Calu3 (cell line): ENCODE results near the gene DAPL1. TPM values are rescaled to one million over a fixed set of nuclear protein-coding genes. Genes with fewer than 3 reads are reported as not detected.

ENCODE experiments used
- BruUV-seq: library from RNA; stranded (reverse); fragments of 400-500 nt; replicated peaks from 2 replicates; lab custom pipeline; 2021; lab: Mats Ljungman, UMichigan
- CTCF ChIA-PET: fragments of 300-600 bp; sonication (Branson Sonifier 250); formaldehyde crosslinking; loops from one replicate; lab custom pipeline; 2022; ENCODE audit warnings: antibody characterized with exemption; lab: Charles Lee
- DNase-seq: peaks from one replicate; pipeline ENCODE4 v3.0.0; 2022
- H3K27ac Mint-ChIP-seq: one replicate; pipeline ENCODE4 v1.8.0; 2022; ENCODE audit warnings: mixed read lengths; ENCODE audit not compliant: unreplicated experiment
- H3K27me3 Mint-ChIP-seq: one replicate; pipeline ENCODE4 v1.8.0; 2022; ENCODE audit warnings: mixed read lengths; ENCODE audit not compliant: unreplicated experiment
- H3K36me3 Mint-ChIP-seq: one replicate; pipeline ENCODE4 v1.8.0; 2022; ENCODE audit warnings: mild to moderate bottlenecking, moderate library complexity, mixed read lengths; ENCODE audit not compliant: insufficient read depth, unreplicated experiment
- H3K4me1 Mint-ChIP-seq: one replicate; pipeline ENCODE4 v1.8.0; 2022; ENCODE audit warnings: mild to moderate bottlenecking, low read depth, mixed read lengths; ENCODE audit not compliant: unreplicated experiment
- H3K4me3 Mint-ChIP-seq: one replicate; pipeline ENCODE4 v1.8.0; 2022; ENCODE audit warnings: mild to moderate bottlenecking, low read depth, moderate library complexity, mixed read lengths; ENCODE audit not compliant: unreplicated experiment
- H3K9me3 Mint-ChIP-seq: one replicate; pipeline ENCODE4 v1.8.0; 2022; ENCODE audit warnings: low read depth, mixed read lengths; ENCODE audit not compliant: unreplicated experiment
- CTCF ChIP-seq: fragments of 200-600 bp; IDR thresholded peaks from one replicate; pipeline ENCODE4 v1.8.0; 2022; ENCODE audit warnings: antibody characterized with exemption; ENCODE audit not compliant: unreplicated experiment
- intact Hi-C: fragments of 100-400 bp; cut with micrococcal nuclease; formaldehyde crosslinking; loops from one replicate; pipeline ENCODE4 v1.10.0; 2022; ENCODE audit not compliant: unreplicated experiment
- total RNA-seq: library from RNA; stranded (reverse); gene quantifications from 2 replicates; pipeline ENCODE4 v1.2.3, GENCODE V29; 2022

The DAPL1 gene
- total RNA-seq, 1 experiment from 2014 or later, result not detected

DNA sequence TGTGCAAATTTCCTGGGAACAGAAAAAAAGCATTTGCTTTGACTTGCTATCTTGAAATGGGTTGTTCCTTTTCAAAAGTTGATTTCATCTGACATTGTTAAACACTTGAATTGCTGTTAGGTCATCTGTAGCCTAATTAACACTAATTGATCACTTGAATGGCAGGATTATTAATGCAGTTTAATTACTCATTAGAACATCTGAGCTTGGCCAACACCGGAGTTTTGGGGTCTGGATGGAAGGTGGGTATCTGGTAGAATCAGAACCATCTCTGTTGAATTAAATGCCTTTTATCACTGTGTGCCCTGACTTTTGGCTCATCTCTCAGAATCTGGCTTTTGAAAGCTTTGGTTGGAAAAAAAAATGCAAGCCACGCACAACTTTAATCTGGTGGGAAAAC lies 8.4 kb downstream of the DAPL1 start:
- Mint-ChIP-seq H3K4me3 (no peak overlapping the region), H3K36me3 (no peaks in the 10 kb centered on the region), H3K27ac (no peak overlapping the region), H3K27me3 (peaks cover 23% of the 10 kb centered on the region), H3K4me1 (no peaks in the 10 kb centered on the region), H3K9me3 (no peaks in the 10 kb centered on the region)
- intact Hi-C loops, result no loop called here
- CTCF ChIA-PET, result no interaction called here
- no TSS peak for BruUV-seq
- no peak for DNase-seq
- no peak for TF ChIP-seq CTCF

DNA sequence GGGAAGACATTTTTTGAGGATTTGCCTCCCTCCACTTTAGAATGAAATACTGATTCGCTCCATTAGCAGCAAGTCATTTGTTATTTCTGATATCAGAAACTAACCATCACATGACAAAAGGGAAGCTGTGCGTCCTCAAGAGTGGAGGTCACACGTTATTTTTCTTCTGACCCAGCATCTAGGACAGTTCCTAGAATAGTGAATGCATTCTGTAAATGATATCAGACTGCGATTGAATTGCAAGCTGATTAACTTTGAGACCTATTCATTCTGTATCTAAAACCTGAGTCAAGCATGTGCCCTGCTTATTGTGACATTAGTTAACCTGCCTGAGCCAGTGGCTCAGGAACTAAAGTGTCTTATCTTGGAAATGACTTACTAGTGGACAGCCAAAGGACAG lies 10.1 kb downstream of the DAPL1 start:
- Mint-ChIP-seq H3K4me3 (no peak overlapping the region), H3K4me1 (no peaks in the 10 kb centered on the region), H3K27ac (no peak overlapping the region), H3K9me3 (no peaks in the 10 kb centered on the region), H3K36me3 (no peaks in the 10 kb centered on the region), H3K27me3 (peaks cover 9% of the 10 kb centered on the region)
- CTCF ChIA-PET, result no interaction called here
- no TSS peak for BruUV-seq
- no peak for DNase-seq
- intact Hi-C loops, result no loop called here
- no peak for TF ChIP-seq CTCF

GRCh38 chr2:158805936-158806335 lies 10.8 kb downstream of the DAPL1 start:
- no peaks in the 10 kb centered on the region for H3K4me1 Mint-ChIP-seq

DNA sequence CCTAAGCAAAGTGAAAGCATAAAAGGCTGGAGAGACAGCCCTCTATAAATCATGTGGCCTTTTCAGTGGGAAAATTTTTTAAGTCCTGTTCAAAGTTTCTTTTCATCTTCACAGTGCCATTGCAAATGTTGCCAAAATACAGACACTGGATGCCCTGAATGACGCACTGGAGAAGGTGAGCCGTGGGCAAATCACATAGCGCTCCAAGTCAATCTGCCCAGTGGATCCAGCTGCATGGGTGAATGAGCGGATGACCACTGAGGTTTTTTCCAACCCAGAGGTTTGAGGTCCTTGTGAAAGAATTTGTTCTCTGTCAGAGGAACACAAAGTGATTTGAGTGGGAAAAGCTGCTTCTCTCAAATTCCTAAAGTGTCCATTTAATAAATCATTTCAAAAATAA lies 11.8 kb downstream of the DAPL1 start:
- CTCF ChIA-PET, result no interaction called here
- Mint-ChIP-seq H3K27ac (no peak overlapping the region), H3K4me1 (no peaks in the 10 kb centered on the region), H3K27me3 (peaks cover 17% of the 10 kb centered on the region), H3K9me3 (no peaks in the 10 kb centered on the region), H3K4me3 (no peak overlapping the region), H3K36me3 (no peaks in the 10 kb centered on the region)
- no peak for DNase-seq
- TF ChIP-seq CTCF, result no peak
- BruUV-seq, result no TSS peak
- intact Hi-C loops, result no loop called here

More at GRCh38 chr2:158805936-158806335, 10.8 kb downstream of the DAPL1 start:
- Mint-ChIP-seq H3K4me3 (no peak overlapping the region), H3K36me3 (no peaks in the 10 kb centered on the region), H3K27me3 (peaks cover 9% of the 10 kb centered on the region), H3K27ac (no peak overlapping the region), H3K9me3 (no peaks in the 10 kb centered on the region)
- TF ChIP-seq CTCF, result no peak
- BruUV-seq, result no TSS peak
- CTCF ChIA-PET, result no interaction called here
- no peak for DNase-seq
- intact Hi-C loops, result no loop called here

DNA sequence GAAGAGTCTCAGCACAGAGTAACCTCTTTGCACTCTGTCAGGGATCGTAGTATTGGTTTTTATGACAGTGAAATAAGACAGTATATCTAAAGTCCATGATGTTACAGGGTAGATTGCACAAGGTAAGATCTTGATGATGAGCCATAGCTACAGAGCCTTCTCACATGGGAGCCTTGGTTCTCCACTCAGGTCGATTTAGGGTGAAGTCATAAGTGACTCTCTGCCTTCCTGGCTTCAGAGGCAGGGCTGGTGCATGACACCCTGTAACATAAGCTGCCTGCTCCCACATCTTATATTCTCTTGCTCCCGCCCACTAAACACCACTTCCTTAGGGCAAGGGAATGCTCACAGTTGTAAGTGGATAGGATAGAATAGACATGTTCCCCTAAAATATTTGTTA lies 13.3 kb downstream of the DAPL1 start:
- Mint-ChIP-seq H3K27me3 (peaks cover 25% of the 10 kb centered on the region), H3K36me3 (no peaks in the 10 kb centered on the region), H3K9me3 (no peaks in the 10 kb centered on the region), H3K27ac (no peak overlapping the region), H3K4me1 (peaks cover 1% of the 10 kb centered on the region), H3K4me3 (no peak overlapping the region)
- TF ChIP-seq CTCF, result no peak
- no peak for DNase-seq
- no TSS peak for BruUV-seq
- CTCF ChIA-PET, result no interaction called here
- intact Hi-C loops, result no loop called here
